Smooth muscle cell (in vitro differentiated cells): ENCODE results near the gene THAP2. TPM values are rescaled to one million over a fixed set of nuclear protein-coding genes. Genes with fewer than 3 reads are reported as not detected.
A peak's percentile ranks its signal among the peaks of the same experiment; 100 is the strongest.

ENCODE experiments used
- DNase-seq: peaks from one replicate; lab custom pipeline; 2025; ENCODE audit not compliant: unreplicated experiment; lab: John Stamatoyannopoulos, UW
- H2AFZ ChIP-seq: fragments of 200-600 bp; sonication (generic); 2 replicates; pipeline ENCODE4 v1.6.0; 2016; ENCODE audit warnings: antibody characterized with exemption, low read depth, mild to moderate bottlenecking
- H3F3A ChIP-seq: fragments of 200-600 bp; sonication (generic); 2 replicates; pipeline ENCODE4 v1.6.0; 2017; ENCODE audit warnings: antibody characterized with exemption, low read depth
- H3K27ac ChIP-seq: fragments of 200-600 bp; sonication (generic); 2 replicates; pipeline ENCODE4 v1.5.1; 2016; ENCODE audit warnings: low read depth, mild to moderate bottlenecking
- H3K27me3 ChIP-seq: fragments of 200-600 bp; sonication (generic); 2 replicates; pipeline ENCODE4 v1.6.1; 2016; ENCODE audit warnings: low read depth, mild to moderate bottlenecking
- H3K36me3 ChIP-seq: fragments of 200-600 bp; sonication (generic); 2 replicates; pipeline ENCODE4 v1.5.1; 2016; ENCODE audit warnings: low read depth
- H3K4me1 ChIP-seq: fragments of 200-600 bp; sonication (generic); 2 replicates; pipeline ENCODE4 v1.5.1; 2016; ENCODE audit warnings: low read depth
- H3K4me2 ChIP-seq: fragments of 200-600 bp; sonication (generic); 2 replicates; pipeline ENCODE4 v1.6.0; 2016; ENCODE audit warnings: mild to moderate bottlenecking
- H3K4me3 ChIP-seq: fragments of 200-600 bp; sonication (generic); 2 replicates; pipeline ENCODE4 v1.5.1; 2016; ENCODE audit warnings: mild to moderate bottlenecking
- H3K79me2 ChIP-seq: fragments of 200-600 bp; sonication (generic); 2 replicates; pipeline ENCODE4 v1.6.0; 2016; ENCODE audit warnings: low read depth, mild to moderate bottlenecking
- H3K9ac ChIP-seq: fragments of 200-600 bp; sonication (generic); 2 replicates; pipeline ENCODE4 v1.6.0; 2016; ENCODE audit warnings: low read depth
- H3K9me3 ChIP-seq: fragments of 200-600 bp; sonication (generic); replicated peaks from 2 replicates; pipeline ENCODE4 v1.5.1; 2016; ENCODE audit warnings: low read depth
- H4K20me1 ChIP-seq: fragments of 200-600 bp; sonication (generic); 2 replicates; pipeline ENCODE4 v1.6.0; 2016; ENCODE audit warnings: low read depth
- CTCF ChIP-seq: fragments of 200-600 bp; sonication (generic); IDR thresholded peaks from 2 replicates; pipeline ENCODE4 v1.5.1; 2017; ENCODE audit warnings: borderline replicate concordance, mild to moderate bottlenecking, antibody characterized with exemption; ENCODE audit not compliant: insufficient read depth, poor library complexity, severe bottlenecking
- WGBS: methylation state at CpG from one replicate; pipeline ENCODE4 v1.1.7; 2016; ENCODE audit warnings: low lambda C conversion rate; 5-methylcytosine and 5-hydroxymethylcytosine counted together
- polyA plus RNA-seq: library from polyadenylated mRNA; unstranded; fragments of >200 nt; fragmentation: Nextera tagmentation; extraction: Ambion mirVana; gene quantifications from 2 replicates; pipeline ENCODE4 v1.2.1, GENCODE V29; 2016
- total RNA-seq: library from RNA; depleted of rRNA; stranded (reverse); fragments of >200 nt; gene quantifications from 2 replicates; pipeline ENCODE4 v1.2.3, GENCODE V29; 2014

Gene THAP2
- total RNA-seq: 18.1 and 33.3 TPM in 2 replicates
- 7.9 and 8.8 TPM in 2 replicates for polyA plus RNA-seq

- no peaks in the 10 kb centered on the region for H3F3A ChIP-seq
- DNase-seq: peak; percentile 84
- no peaks in the 10 kb centered on the region for H3K27me3 ChIP-seq
- H3K4me2 ChIP-seq: peak within 1 kb of the TSS; percentile 97
- peaks cover 30% of the 10 kb centered on the region for H3K4me1 ChIP-seq
- H3K9me3 ChIP-seq: no peaks in the 10 kb centered on the region
- peak within 1 kb of the TSS; percentile 98 for H3K27ac ChIP-seq
- under 1% methylated on average over 54 of the region's 57 CpGs for WGBS
- peaks cover 75% of the 10 kb centered on the region for H3K79me2 ChIP-seq
- peak within 1 kb of the TSS; percentile 95 for H2AFZ ChIP-seq
- peak within 1 kb of the TSS; percentile 96 for H3K4me3 ChIP-seq
- TF ChIP-seq CTCF: peak; percentile 6
- H3K9ac ChIP-seq: peak within 1 kb of the TSS; percentile 99
- peaks cover 7% of the 10 kb centered on the region for H3K36me3 ChIP-seq
- H4K20me1 ChIP-seq: peaks cover 39% of the 10 kb centered on the region
These were observed at the start of gene THAP2, which contains the start of gene ZFC3H1 for GRCh38 chr12:71663561-71664410. Gene THAP2, plus strand, starts transcription at chr12:71664301. Its CDS starts 209 bp downstream, at chr12:71664510. Gene ZFC3H1, minus strand, starts transcription at chr12:71663848. Its CDS starts 238 bp downstream, at chr12:71663610.

- H3K4me1 ChIP-seq: no peaks in the 10 kb centered on the region
- TF ChIP-seq CTCF: no peak
- no peak overlapping the region for H3K9ac ChIP-seq
- no peak overlapping the region for H3K4me3 ChIP-seq
- 93% methylated on average over 1 of the region's 1 CpG for WGBS
- peaks cover 65% of the 10 kb centered on the region for H4K20me1 ChIP-seq
- no peak overlapping the region for H3K4me2 ChIP-seq
- H3K9me3 ChIP-seq: no peaks in the 10 kb centered on the region
- peaks cover 28% of the 10 kb centered on the region for H3K79me2 ChIP-seq
- no peak overlapping the region for H2AFZ ChIP-seq
- DNase-seq: no peak
- no peak overlapping the region for H3K27ac ChIP-seq
- no peaks in the 10 kb centered on the region for H3F3A ChIP-seq
- no peaks in the 10 kb centered on the region for H3K27me3 ChIP-seq
- peaks cover 63% of the 10 kb centered on the region for H3K36me3 ChIP-seq
These were observed 42.2 kb upstream of the THAP2 start for GRCh38 chr12:71621938-71622337.

- Histone ChIP-seq H3F3A (peaks cover 3% of the 10 kb centered on the region), H4K20me1 (peaks cover 72% of the 10 kb centered on the region), H3K79me2 (peaks cover 33% of the 10 kb centered on the region), H3K4me2 (no peak overlapping the region), H2AFZ (no peak overlapping the region), H3K36me3 (peaks cover 72% of the 10 kb centered on the region), H3K4me1 (no peaks in the 10 kb centered on the region), H3K9ac (no peak overlapping the region), H3K9me3 (no peaks in the 10 kb centered on the region), H3K27me3 (no peaks in the 10 kb centered on the region), H3K4me3 (no peak overlapping the region), H3K27ac (peak overlapping the region; percentile 15)
- WGBS: 98% methylated on average over 2 of the region's 2 CpGs
- DNase-seq: no peak
- TF ChIP-seq CTCF: no peak
These were observed 38.6 kb upstream of the THAP2 start for GRCh38 chr12:71625476-71625875.
